ENCODE measurements around the gene IL3.

Gene IL3

DNA sequence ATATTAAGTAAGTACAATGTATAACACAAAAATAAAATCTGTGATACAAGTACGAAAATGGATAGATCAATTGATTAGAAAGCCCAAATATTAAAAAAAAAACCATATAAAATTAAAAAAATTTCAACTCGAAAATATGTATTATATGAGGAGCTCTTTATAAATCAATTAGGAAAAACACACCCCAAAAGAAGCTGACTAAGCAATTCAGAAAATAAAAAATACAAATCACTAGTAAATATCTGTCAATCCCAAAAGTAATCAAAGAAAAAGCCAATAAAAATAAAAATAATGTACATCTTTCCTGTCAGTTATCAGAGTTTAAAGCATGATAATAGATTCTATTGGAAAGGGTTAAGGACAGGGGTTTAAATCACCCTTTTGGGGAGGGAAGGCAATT, 38.8 kb upstream of the IL3 start:
- TF ChIP-seq, protein P1, sequence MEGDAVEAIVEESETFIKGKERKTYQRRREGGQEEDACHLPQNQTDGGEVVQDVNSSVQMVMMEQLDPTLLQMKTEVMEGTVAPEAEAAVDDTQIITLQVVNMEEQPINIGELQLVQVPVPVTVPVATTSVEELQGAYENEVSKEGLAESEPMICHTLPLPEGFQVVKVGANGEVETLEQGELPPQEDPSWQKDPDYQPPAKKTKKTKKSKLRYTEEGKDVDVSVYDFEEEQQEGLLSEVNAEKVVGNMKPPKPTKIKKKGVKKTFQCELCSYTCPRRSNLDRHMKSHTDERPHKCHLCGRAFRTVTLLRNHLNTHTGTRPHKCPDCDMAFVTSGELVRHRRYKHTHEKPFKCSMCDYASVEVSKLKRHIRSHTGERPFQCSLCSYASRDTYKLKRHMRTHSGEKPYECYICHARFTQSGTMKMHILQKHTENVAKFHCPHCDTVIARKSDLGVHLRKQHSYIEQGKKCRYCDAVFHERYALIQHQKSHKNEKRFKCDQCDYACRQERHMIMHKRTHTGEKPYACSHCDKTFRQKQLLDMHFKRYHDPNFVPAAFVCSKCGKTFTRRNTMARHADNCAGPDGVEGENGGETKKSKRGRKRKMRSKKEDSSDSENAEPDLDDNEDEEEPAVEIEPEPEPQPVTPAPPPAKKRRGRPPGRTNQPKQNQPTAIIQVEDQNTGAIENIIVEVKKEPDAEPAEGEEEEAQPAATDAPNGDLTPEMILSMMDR (IDR thresholded peaks at IDR 0.05; ENCODE audit: insufficient read depth, missing control alignments): no peak
- FAIRE-seq (no peak), DNase-seq (ENCODE audit: insufficient read length, low spot score) (no peak)

DNA sequence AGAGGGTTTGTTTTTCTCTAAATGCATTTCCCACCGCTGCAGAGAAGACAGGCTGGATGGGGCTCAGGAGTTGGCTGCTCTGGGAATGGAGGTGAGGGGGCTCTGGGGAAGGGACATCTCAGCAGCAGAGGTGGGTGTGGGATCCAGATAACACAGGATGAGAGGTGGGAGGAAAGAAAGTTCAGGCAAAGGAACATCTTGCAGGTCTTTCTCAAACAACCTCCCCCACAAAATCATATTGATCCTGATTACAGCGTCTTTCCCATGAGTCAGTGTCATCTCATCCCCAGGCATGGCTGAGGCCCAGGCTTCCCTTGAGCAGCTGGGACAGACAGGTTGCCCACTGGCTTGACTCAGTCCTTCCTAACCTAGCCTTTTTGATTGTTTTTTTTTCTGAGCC, 37.7 kb upstream of the IL3 start:
- FAIRE-seq: no peak
- DNase-seq (ENCODE audit: insufficient read length, low spot score): no peak
- TF ChIP-seq, protein P1 (IDR thresholded peaks at IDR 0.05; ENCODE audit: insufficient read depth, missing control alignments): no peak

DNA sequence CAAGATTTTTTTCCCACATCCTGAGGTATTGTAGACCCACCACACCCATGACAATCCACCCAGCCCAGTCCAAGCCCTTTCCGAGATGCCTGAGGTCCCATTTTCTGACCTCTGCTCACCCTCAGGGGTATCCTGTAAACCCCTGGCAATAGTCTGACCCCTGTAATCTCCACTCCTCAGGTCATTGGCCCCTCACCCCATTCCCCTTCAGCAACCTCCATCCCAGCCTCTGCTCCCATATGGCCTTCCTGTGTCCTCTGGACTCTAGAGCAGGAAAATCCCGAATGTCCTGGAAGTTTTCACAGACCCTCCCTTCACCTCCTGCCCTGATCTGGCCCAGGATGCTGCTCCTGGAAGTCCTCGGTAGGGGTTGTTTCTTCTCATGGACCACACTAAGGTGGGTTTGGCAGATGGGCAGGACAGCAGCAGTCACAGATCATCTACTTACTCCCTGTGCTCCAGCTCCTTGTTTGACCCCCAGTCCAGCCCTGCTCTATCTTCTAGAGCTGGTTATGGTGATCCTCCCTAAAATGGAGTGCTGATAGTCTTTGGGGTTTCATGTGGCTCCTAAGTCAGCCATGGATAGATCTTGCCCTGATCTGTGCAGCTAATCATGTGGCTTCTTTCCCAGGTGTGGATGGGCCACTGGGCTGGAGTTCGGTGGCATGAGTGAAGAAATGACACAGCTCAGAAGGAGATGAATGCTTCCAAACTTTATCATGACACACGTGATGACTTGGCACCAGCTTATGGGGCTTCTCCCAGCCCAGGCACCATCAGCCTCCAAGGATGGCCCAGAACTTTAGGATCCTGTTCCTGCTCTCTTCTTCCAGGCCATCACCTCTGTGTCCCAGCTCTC, 37.0 kb upstream of the IL3 start:
- FAIRE-seq: no peak
- no peak for DNase-seq (ENCODE audit: insufficient read length, low spot score)
- TF ChIP-seq, protein P1 (IDR thresholded peaks at IDR 0.05; ENCODE audit: insufficient read depth, missing control alignments): no peak

DNA sequence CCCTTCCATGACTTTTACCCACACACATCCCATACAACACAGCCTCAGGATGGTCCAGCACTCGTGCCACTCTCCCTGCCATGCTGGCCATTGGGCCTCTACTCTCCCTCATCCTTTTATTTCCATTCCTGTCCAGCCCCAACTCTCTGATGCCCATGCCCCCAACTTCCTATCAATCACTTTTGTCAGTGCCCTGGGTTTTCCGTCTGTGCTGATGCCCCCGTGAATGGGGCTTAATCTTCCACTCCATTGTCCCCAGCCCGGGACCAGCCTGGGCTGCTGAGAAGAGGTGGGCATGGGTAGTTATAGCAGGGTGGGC, 36.4 kb upstream of the IL3 start:
- FAIRE-seq: no peak
- no peak for DNase-seq (ENCODE audit: insufficient read length, low spot score)
- TF ChIP-seq, protein P1 (IDR thresholded peaks at IDR 0.05; ENCODE audit: insufficient read depth, missing control alignments): no peak

GRCh38 chr5:132024789-132025402, 35.6 kb upstream of the IL3 start:
- no peak for FAIRE-seq
- TF ChIP-seq, protein P1 (IDR thresholded peaks at IDR 0.05; ENCODE audit: insufficient read depth, missing control alignments): no peak
- no peak for DNase-seq (ENCODE audit: insufficient read length, low spot score)

DNA sequence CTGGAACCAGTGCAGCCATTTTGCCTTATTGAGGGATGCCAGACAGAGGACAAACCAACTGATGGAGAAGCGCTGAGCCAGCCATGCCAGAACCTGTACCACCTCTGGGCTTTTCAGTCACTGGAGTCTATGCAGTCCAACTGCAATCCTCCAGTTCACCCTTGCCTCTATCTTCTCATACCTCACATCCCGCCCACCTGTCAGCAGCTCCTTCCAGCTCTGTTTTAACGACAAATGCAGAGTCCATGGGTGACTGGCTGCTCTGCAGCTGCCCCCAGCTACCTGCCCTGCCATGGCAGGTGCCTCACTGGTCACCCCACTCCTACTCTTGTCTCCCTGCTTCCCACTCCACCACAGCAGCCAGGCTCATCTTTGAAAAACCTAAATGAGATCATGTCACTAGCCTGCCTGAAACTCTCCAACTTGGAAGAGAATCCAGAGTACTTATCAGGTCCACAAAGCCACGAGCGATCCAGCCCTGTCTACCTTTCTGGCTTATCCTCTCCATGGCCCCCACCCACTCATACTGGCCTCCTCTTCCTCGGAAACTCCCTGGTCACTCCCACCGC, 35.0 kb upstream of the IL3 start:
- DNase-seq (ENCODE audit: insufficient read length, low spot score) (no peak), FAIRE-seq (no peak)
- TF ChIP-seq, protein P1 (IDR thresholded peaks at IDR 0.05; ENCODE audit: insufficient read depth, missing control alignments): no peak

Data from D721Med (cell line).